ENCODE data around the gene USP12.

The USP12 gene

DNA sequence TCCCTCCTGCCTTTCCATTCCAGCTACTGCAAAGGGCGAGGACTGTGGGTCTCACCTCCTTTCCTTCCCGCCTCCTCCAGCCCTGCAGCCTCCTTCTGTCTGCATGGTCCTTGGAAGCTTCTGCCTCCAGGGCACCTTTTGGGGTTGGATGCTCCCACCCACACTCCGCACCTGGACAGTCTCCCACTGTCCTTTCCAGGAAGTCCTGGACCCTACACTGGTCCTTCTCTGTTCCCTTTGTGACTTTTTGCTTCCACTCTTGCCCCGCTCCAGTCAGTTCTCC, 130.8 kb downstream of the USP12 start:
- TF ChIP-seq, protein P1, sequence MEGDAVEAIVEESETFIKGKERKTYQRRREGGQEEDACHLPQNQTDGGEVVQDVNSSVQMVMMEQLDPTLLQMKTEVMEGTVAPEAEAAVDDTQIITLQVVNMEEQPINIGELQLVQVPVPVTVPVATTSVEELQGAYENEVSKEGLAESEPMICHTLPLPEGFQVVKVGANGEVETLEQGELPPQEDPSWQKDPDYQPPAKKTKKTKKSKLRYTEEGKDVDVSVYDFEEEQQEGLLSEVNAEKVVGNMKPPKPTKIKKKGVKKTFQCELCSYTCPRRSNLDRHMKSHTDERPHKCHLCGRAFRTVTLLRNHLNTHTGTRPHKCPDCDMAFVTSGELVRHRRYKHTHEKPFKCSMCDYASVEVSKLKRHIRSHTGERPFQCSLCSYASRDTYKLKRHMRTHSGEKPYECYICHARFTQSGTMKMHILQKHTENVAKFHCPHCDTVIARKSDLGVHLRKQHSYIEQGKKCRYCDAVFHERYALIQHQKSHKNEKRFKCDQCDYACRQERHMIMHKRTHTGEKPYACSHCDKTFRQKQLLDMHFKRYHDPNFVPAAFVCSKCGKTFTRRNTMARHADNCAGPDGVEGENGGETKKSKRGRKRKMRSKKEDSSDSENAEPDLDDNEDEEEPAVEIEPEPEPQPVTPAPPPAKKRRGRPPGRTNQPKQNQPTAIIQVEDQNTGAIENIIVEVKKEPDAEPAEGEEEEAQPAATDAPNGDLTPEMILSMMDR (IDR thresholded peaks at IDR 0.05; ENCODE audit: low read depth, low read length, missing control alignments) = no peak
- H3K4me3 ChIP-seq (ENCODE audit: low read depth, low read length) = no peak overlapping the region
- no peak for DNase-seq (ENCODE audit: low read depth)

DNA sequence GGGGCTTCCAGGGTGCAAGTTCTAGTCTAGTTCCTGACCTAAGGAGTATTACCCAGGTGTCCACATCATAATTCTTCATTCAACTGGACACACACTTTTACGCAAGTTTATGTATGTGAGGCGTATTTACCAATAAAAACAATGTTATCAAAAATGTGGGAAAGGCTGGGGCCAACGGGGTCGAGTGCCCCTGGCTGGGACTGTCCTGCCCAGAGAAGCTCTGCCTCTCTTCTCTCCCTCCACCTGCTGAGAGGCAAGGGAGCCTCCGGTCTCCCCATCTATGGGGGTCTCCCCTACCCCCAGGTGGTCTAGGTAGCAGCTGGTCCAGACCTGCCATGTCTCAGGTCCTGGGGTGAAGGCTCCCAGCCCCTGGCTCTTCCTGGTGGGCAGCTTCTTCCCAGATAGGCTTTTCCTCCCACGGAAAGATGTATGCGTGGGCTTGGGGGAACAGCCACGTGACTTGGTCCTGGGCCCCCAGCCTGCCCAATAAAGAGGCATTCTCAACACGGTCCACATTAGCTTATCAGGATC, 132.4 kb downstream of the USP12 start:
- DNase-seq (ENCODE audit: low read depth) = no peak
- no peak overlapping the region for H3K4me3 ChIP-seq (ENCODE audit: low read depth, low read length)
- TF ChIP-seq, protein P1 (IDR thresholded peaks at IDR 0.05; ENCODE audit: low read depth, low read length, missing control alignments) = no peak

DNA sequence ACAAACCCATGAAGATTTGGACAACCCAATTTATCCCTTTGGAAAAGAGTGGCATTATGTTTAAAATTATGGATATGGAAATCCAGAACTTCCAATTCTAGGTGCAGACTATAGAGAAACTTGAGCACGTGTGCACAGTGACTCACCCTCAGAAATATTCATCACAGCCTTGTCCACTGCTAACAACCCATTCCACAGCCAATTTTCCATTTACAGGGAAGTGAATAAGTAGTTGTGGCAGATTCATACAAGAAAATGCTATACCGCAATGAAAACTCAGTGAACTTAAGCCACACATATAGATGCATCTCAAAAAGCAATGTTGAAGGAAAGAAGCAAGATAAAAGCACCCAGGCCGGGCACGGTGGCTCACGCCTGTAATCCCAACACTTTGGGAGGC, 133.3 kb downstream of the USP12 start:
- DNase-seq (ENCODE audit: low read depth) = no peak
- no peak overlapping the region for H3K4me3 ChIP-seq (ENCODE audit: low read depth, low read length)
- TF ChIP-seq, protein P1 (IDR thresholded peaks at IDR 0.05; ENCODE audit: low read depth, low read length, missing control alignments) = no peak

DNA sequence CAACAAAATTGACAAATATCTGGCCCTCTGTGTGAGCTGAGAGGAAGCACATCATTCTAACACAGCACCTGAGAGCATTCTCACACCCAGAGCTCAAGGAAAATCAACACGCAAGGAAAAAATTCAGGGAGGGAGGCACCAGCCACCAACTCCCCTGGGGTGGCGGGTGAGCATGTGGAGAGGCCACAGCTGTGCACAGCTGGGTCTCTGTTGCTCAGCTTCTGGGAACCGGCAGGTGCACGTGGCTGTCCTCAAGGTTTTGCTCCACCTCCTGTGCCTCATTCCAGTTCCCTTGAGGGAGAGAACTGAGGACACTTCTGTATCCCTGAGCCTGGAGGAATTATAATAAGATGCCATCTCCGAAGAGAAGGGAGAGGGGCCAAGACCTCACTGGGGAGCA, 134.0 kb downstream of the USP12 start:
- no peak for DNase-seq (ENCODE audit: low read depth)
- no peak overlapping the region for H3K4me3 ChIP-seq (ENCODE audit: low read depth, low read length)

DNA sequence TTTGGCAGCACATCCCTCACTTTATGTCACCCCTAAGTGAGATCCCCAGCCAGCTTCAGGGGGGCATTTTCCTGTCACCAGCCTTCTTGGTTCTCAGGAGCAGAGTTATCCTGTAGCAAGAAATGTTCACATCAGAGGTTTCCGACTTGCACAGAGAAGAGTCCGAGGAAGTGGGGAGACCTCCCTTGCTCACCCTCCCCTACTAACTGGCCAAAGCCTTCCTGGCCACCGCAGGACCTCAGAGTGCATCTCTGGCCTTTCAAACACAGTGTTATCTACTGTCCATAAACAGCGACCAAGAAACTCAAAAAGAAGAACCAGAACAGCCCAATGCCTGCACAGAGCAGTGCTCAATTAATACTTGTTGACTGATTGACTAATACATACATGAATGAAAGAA, 134.4 kb downstream of the USP12 start:
- no peak for DNase-seq (ENCODE audit: low read depth)
- TF ChIP-seq, protein P1 (IDR thresholded peaks at IDR 0.05; ENCODE audit: low read depth, low read length, missing control alignments) = no peak

More for the DNA sequence above, 134.0 kb downstream of the USP12 start:
- TF ChIP-seq, protein P1 (IDR thresholded peaks at IDR 0.05; ENCODE audit: low read depth, low read length, missing control alignments) = no peak

DNA sequence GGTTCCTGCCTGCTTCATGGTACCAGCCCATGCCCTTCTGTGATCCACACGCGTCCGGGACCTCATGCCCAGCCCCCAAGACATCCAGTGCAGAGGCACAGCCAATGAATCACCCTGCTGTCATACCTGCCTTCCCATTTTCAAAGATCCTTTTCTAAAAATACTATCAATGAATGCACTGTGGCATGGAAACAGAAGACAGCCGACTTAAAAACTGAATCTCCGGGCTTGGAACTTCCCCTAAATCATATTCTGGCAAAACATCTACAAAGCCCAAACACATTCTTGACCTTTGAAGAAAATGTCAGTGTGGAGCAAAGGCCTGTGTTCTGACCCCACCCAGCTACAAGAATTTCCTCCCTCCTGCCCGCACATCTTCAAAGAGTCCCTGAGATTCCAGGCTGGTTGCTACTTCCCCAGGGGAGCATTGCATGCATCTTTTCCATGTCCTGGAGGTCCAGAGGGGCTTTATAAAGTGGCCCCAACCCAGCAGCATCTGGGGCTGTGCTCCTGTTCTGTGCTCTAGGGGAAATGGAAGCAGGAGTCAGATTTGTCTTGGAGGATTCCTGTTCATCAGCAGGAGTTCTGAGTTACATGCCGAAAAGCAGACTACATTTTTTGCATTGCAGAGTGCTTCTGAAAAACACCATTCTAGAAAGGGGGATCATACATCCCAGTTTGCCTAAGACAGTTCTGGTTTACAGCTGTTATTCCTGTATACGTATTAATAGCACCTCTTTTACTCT, 135.2 kb downstream of the USP12 start:
- DNase-seq (ENCODE audit: low read depth) = no peak
- no peak overlapping the region for H3K4me3 ChIP-seq (ENCODE audit: low read depth, low read length)
- TF ChIP-seq, protein P1 (IDR thresholded peaks at IDR 0.05; ENCODE audit: low read depth, low read length, missing control alignments) = no peak

More for the DNA sequence above, 134.4 kb downstream of the USP12 start:
- H3K4me3 ChIP-seq (ENCODE audit: low read depth, low read length) = no peak overlapping the region

DNA sequence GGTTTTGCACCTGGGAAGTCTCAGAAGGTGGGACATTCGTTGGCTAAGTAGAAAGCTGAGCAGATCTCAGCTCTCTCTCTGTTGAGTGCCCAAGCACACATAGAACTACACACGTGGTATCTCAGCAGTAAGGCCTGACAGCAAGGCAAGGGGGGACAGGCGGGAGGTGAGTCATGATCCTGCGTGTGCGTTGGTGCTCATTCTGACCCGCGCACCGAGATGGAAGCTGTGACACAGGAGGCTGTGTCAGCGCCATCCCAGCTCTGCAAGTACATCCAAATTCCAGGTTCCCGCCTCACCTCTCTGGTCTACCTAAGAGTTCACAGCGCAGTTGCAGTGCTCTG, 135.7 kb downstream of the USP12 start:
- DNase-seq (ENCODE audit: low read depth) = no peak
- TF ChIP-seq, protein P1 (IDR thresholded peaks at IDR 0.05; ENCODE audit: low read depth, low read length, missing control alignments) = no peak

More for the DNA sequence above, 135.7 kb downstream of the USP12 start:
- no peak overlapping the region for H3K4me3 ChIP-seq (ENCODE audit: low read depth, low read length)
